EL (cell line): ENCODE measurements around the gene LSM12.
"Not testable (repeated sequence)": the region's sequence is repeated elsewhere in the genome, so short reads cannot be mapped to it uniquely, and the experiment has no call there.

ENCODE experiments used
- DNase-seq: peaks from one replicate; pipeline ENCODE4 v3.0.0-alpha.2; 2016

Gene LSM12

DNA sequence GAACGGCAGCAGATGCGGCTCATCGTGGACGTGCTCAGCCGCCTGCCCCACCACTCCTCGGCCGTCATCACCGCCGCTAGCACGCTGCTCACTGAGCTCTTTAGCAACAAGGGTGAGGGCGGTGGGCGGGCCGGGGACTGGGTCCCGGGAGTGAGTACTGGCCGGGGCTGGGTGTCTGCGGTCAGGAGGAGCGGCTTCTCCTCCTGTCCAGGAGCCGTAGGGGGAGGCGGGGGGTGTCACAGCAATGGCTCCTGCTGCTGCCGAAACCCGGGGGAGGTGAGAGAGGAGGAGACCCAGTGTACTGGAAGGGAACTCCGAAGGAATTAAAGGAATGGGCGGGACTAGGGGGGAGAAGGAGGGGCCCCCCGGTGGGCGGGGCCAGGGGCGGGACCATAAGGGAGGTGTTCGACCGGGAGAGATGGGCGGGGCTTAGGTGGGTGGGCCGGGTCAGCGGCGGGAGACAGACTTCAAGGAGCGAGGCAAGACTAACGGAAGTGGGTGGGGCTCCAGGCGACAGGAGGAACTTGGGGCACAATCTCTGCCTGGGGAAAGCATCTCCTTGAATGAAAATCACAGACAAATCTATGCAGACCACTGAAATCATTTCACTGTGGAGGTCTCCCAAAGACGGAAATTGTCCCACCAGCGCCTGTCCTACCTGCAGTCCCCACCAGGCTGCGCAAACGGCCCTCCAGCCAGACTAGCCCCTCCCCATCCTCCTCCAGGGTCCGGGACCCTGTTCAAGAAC is 59.7 kb downstream of the LSM12 start:
- DNase-seq = peak; percentile 99

DNA sequence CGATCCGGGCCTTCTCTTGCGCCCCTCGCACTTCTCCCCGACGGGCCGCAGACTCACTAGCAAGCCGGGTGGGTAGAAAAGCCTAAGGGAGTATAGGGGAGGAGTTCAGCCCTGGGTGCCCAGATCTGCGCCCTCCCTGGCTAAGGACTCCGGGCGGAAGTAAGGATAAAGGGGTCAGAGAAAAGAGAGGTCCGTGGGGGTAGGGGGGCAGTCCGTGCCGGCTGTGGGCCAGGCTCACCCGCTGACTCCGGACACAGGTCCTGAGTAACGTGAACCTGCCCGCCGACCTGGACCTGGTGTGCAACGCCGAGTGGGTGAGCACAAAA is 60.2 kb downstream of the LSM12 start:
- no peak for DNase-seq

DNA sequence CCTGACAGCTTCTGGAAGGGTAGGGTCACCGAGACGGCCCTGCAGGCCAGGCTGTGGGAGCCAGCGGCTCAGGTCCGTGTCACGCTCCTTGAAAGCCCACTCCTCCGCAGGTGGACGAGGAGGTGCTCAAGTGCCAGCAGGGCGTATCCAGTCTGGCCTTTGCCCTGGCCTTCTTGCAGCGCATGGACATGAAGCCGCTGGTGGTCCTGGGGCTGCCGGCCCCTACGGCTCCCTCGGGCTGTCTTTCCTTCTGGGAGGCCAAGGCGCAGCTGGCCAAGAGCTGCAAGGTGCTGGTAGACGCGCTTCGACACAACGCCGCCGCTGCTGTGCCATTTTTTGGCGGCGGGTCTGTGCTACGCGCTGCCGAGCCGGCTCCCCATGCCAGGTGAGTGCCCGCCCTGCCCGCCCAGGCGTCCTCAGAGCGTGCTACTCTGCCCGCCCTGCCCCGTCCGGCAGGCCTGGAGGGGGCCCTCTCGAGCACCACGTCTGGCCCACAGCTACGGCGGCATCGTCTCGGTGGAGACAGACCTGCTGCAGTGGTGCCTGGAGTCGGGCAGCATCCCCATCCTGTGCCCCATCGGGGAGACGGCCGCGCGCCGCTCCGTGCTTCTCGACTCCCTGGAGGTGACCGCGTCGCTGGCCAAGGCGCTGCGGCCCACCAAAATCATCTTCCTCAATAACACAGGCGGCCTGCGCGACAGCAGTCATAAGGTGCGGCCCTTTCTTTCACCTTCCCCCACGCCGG is 60.8 kb downstream of the LSM12 start:
- DNase-seq = no peak

DNA sequence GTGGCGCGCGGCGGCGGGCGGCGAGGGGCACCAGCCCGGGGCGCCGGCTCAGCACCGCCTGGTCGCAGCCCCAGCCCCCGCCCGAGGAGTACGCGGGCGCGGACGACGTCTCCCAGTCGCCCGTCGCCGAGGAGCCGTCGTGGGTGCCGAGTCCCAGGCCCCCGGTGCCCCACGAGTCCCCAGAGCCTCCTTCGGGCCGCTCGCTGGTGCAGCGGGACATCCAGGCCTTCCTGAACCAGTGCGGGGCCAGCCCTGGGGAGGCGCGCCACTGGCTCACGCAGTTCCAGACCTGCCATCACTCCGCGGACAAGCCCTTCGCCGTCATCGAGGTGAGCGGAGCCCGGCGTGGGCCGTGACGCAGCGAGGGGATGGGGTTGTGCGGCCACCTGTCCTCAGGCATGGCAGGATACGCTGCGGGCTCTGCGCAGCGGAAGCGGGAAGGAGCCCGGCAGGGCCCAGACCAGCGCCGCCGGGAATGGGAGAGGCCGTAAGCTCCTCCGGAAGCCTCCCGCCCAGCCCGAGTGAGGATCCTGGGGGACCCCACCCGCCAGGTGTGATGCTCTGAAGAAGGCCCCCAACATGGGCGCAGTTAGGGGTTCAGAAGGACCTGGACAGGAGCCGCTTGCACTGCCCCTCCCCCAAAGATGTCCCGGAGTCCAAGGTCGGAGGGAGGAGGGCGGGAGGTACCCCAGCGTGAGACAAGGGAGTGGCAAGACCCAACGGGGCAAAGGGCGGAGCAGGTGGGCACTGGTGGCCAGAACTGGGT is 61.5 kb downstream of the LSM12 start:
- DNase-seq = no peak

DNA sequence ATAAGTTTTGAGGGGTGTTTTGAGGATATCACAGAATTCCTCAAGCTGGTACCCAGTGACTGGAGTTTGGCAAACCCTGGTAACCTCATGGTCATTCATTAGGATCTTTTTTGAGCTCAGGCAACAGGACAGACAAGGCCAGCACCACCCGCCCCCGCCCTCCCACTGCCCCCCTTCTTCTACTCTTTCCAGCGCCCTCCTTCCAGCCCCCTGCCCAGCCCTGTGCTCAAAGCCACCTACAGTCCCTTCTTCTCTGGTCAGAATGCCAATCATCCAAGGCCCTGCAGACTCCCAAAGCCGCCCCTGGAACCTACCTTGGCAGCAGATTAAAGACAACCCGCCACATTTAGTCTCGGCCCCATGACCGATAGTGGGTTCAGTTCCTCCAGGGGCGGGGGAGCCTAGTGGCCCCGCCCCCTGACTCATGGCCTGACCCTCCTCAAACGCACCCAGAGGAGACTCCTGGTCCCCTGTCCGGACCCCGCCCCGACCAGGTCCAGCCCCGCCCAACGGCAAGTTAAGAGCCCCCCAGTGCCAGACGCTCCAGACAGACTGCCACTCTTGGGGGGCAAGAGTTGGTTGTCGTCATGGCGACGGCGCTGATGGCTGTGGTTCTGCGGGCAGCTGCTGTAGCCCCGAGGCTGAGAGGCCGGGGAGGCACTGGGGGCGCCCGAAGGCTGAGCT is 62.3 kb downstream of the LSM12 start, which contains the start of gene NAGS:
NAGS (plus strand) TSS at position 546 of the 684 bp plus-strand sequence; CDS start at position 588, 42 bp downstream.
- no peak for DNase-seq

DNA sequence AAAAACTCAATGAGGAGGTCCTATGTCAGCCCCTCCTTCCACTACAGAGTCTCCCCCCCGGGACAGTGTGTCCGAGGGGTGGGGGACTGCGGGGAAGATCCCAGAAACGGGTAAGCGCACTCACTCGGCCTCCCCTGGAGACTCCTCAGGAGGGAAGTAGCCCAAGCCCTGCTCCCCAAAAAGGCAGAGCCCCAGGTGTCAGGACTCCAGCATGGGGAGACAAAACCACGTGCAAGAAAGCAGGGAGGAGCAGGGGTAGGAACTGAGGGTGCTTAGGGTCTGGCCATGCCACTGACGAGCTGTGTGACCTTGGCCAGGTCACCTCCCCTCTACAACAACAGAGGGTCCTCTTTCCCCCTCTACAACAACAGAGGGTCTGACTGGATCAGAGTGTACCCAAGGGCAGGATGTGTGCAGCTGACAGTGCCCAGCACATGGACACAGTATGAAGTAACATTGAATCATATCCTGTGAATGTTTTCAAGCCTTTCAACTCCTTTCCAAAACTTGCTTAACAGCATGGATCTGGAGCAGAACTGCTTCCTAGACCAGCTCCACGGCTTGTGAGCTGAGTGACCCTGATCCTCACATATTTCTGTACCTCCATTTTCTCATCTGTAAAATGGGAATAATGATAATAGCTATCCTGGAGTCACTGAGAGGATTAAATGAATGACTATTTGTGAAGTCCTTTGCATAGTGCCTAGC is 64.2 kb downstream of the LSM12 start:
- peak; percentile 80 for DNase-seq

DNA sequence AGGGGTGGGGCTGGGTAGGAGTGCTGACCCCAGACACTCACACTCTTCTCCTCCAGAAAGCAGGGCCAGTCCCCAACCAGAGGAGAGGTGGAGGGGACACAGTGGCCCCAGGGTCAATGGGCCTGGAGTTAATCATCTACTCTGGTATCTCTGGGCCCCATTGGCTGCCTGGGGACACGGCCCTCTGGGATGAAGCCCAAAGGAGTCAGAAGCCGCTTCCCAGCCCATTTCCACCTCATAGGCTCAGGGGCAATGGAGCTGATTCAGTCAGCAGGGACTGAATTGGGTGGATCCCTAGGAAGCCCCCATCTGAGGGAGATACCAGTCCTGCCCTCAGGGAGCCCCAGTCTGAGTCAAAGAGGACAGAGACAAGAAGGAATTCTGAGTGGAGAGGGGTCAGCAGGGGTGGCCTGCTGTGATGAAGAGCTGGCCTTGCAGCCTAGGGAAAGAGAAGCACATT is 65.0 kb downstream of the LSM12 start:
- no peak for DNase-seq

DNA sequence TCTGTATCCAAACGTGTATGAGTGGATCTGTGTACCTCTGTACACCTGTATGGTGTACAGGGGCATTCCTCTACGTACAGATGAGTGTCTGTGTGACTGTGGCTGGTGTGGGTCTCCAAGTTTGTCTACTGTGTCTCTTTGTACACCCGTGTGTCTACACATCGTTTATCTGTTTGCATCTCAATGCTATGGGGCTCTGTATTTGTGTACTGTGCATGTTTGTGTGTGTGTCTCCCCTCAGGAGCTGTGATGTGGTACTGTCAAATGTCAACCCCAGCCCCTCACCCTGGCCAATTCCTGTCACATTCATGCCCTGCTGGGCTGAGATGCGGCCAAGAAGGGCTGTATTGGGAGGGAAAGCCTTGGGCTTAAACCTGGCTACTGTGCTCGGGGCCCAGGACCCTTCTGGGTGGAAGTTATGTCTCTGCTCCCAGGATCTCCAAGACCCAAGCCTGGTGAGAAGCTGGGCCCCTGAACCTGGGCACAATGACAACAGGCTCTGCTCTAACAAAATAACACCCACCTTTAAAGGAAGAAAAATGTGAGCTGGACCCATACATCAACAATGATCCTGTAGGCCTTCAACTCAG is 65.5 kb downstream of the LSM12 start:
- no peak for DNase-seq

DNA sequence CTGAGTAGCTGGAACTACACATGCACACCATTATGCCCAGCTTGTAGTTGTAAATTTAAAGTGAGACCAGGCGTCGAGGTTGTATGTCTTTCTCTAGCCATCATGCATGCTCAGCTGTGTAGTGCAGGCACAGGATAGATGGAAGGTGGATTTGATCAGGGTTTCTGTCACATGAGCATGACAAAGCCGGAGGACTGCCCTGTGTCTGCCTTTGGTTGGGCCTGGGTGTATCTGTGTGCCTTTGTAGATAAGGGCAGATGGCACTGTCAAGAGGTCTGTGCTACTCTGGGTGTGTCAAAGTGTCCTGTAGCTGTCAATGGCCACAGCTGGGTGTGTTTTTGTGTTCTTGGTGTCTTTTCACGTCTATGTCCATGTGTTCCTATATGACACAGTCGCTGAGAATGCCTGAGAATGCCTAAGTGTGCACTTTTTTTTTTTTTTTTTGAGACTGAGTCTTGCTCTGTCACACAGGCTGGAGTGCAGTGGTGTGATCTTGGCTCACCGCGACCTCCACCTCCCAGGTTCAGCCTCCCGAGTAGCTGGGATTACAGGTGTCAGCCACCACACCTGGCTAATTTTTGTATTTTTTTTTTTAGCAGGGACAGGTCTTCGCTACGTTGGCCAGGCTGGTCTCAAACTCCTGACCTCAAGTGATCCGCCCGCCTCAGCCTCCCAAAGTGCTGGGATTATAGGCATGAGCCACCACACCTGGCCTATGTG is 66.2 kb downstream of the LSM12 start:
- no peak for DNase-seq

DNA sequence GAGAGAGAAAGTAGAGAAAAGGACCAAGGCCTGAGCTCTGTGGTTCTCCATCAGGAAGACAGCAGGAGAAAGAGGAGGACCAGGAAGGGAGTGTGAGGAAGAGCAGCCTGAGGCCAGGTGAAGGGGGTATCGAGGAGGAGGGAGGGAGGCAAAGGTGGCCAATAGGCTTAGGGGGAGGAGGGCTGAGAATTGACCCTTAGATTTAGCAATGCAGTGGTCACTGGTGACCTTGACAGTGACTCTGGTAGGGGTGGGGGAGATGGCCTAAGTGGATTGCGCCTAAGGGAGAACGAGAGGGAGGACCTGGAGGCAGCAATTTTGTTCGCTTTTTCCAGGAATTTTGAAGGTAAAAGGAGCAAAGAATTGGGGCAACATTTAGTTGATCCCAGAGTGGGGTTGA is 67.4 kb downstream of the LSM12 start:
- DNase-seq = no peak

DNA sequence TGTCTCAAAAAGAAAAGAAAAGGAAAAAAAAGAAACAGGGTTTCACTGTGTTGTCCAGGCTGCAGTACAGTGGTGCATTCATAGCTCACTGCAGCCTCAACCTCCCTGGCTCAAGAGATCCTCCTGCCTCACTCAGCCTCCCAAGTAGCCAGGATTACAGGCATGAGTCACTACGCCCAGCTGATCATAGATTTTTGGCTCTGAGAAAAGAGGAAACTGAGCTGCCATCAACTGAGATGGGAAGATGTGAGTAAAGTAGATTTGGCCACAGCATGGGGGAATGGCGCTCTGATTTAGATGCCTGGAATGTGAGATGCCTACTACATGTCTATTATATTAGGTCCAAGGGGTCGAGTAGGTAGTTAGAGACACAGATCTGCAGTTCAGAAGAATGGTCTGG is 67.9 kb downstream of the LSM12 start:
- DNase-seq = peak; percentile 78

DNA sequence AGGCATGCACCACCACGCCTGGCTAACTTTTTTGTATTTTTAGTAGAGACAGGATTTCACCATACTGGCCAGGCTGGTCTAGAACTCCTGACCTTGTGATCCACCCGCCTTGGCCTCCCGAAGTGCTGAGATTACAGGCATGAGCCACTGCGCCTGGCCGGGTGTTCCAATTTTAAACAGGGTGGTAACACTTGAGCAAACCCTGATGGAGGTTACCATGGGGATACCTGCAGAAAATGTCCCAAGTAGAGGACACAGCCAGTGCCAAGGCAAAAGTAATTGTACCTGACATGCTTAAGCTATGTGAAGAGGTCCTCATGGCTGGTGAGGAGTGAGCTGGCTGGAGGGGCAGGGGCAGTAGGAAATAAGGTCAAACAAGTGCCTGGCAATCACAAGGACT is 69.3 kb downstream of the LSM12 start:
- DNase-seq = not testable (repeated sequence)

DNA sequence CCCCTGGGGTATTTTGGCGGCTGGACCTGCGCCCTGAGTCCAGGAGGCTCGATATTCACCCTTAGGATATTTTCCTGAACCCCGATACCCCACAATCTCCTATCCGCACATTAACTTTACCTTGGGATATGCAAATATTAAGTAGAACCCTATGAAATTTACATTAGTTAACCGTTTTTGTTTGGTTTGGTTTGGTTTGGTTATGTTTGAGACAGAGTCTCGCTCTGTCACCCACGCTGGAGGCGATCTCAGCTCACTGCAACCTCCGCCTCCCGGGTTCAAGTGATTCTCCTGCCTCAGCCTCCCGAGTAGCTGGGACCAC is 71.4 kb downstream of the LSM12 start:
- DNase-seq = no peak

DNA sequence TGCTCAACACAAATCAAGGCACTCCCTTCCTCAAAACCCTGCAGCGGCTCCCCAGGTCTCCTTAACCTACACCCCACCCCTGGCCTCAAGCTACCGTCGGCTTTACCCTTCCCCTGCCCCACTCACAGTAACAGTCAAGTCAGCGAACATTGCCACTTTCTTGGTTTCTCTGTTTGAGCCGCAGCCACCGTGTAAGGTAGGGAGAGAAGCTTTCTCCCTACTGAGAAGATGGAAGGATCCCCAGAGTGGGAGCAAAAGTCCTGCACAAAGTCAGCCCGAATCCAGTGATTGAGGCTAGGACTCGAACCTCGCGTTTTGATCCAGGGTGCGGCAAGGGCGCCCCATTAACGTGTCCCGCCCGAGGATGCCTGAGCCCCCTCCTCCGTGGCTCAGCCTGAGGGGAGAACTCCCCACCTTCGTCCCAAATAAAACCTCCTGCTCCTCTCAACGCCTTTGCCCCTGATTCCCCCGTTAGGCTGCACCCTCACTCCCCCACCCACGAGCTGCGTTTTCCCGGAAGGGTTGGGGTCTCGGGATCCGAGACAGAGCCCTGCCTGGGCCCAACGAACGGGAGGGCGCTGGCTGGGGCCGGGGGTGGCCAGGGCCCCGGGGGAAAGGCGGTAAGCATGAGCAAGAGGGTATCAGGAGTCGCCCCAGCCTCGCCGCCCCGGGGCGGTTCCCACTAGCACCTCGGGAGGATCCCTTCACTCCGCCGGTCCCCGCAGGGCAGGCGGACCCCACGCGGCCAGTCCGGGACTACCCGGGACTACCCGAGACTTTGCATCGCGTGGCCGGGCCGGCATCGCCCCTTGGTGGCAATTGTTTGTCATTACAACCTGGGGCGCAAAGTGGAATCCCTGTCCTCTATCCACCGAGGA is 72.0 kb downstream of the LSM12 start:
- peak; percentile 73 for DNase-seq

DNA sequence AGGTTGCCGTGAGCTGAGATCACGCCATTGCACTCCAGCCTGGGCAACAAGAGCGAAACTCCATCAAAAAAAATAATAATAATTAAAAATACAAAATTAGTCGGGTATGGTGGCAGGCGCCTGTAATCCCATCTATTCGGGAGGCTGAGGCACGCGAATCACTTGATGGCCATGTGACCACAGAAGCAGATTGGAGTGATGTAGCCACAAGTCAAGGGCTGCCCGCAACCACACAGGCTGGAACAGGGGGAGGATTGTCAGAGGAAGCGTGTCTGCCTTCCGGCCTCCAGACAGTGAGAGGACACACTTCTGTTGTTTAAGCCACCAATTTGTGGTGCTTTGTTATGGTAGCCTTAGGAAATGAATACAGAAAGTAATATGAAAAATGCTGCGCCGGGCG is 73.8 kb downstream of the LSM12 start:
- DNase-seq = no peak

DNA sequence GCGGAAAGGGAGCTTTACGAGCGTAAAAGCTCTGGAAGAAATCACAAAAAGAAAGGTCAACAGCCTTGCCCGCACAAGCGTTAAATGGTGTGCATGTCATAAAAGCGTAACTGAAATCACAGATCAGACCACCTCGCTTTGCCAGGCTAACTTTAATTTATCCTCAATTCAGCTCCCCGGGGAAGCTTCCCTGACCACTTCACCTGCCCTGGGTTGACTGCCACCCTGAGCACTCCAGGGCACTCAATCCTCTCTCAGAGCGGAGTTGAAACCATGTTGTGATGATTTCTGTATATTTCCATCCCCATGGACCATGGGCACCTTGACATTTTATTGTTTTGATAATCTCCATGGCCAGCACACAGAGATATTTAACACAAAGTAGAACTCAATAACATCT is 78.2 kb downstream of the LSM12 start:
- no peak for DNase-seq

DNA sequence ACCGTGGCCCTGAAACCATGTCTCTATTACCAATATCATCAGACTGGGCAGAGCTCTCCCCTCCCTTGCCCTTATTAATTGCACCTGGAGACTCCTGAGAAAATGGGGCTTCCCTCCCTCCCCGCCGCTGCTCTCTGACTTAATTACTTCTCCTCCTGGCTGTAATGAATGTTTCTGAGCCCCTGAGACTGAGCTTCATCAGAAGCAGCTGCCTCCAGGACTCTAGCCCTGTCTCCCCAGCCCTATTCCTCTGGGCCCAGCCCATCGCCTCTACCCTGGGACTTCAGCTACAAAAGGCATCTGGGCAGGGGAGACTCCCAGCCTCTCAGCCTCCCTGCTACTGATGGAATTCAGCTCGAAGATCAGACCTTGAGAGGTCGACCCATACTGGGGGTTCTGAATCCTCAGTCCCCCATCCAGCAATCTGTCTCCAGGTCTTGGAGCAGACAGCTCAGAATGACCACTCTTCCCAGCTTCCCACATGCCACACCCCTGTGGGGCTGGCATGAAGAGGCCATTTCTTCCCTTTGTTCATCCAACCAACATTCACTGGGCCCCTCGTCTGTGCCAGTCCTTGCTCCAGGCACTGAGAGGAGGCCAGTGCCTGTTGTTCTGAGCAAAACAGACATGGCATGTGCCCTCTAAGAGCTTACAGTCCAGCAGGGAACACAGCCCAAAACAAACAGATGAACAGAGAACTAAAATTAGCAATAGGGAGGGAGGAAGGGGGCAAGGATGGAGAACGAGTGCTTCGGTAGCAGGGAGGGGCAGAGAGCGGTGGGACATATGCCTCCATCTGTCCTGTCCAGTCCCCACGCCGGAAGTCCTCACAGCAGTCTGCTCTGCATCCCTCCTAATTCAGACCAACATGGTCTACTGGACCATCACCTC is 79.1 kb downstream of the LSM12 start:
- DNase-seq = no peak

DNA sequence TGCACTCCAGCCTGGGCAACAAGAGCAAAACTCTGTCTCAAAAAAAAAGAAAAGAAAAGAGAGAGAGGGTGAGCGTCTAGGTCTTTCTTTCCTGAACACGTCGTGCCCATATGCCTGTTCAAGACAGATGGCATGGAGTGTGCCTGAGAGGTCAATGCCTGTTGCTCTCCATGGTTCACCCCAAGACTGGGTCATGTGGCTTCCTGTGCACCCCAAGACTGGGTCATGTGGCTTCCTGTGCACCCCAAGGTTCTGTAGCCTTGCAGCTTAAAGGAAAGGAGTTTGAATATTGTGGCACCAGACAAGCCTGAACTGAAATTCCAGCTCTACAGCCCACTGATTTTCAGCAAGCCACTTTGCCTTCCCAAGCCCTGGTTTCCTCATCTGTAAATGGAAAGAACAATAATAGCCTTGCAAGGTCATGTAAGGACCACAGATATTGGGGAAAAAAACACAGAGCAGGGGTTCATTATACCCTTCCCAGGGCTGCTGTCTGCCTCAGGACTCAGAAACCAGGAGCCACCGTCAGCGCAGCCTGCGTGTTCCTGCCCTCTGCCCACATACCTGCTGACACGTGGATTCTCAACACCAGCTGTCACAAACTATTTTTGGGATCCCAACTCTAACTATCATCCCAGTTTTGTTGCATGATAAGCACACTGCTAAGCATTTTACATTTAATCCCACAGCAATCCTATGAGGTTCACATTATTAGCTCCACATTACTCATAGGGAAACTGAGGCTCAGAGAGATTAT is 80.1 kb downstream of the LSM12 start:
- DNase-seq = no peak

DNA sequence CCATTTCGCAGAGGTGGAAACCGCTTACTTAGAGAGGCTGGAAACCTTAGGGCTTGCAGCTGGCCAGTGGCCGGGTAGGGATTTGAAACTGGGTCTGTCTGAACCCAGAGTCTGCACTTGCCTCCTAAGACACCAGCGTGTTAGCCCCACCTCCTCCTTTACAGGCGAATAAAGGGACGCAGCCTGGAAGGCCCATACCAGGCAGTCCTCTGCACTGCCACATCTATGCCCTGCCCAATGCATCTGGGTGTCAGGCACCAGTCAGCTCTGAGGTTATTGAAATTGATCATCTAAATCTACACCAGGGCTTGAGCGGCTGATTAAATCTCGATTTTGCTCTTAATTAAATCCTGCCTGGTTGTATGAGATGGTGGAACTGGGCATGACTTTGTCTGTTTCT is 82.0 kb downstream of the LSM12 start:
- no peak for DNase-seq
